ENCODE measurements around the gene MXD1.

DNA sequence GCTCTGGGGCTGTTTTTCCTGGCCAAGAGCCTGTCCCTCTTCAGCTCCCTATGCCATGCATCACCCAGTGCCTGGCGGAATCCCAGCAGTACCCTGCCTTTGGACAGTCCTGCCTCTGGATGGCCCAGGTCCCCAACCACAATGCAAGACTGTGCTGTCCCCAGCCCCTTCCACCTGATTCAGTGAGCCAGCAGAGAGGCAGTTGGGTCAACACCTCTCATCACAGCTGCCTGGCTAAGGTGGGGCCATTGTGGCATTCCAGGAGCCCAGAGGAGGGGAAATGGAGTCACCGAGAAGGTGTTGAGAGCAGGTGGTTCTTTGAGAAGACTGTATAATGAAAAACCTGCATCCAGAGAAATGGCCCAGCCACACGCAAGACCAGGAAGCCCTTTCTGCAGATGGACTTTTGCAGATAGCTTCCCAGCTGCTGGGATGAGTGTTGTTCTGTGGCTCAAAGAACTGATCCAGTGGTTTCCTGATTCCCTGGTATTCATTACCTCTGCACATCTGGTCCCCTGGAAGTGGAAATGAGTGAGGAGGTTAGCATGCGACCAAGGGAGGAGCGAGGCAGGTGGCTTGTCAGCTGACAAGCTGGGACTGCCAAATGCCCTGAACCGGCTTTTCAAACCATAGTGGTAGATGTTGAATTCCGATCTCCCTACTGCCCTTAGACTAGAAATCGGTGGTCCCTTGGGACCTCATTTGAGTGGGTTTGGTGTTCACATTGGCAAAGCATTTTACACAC lies 48.2 kb downstream of the MXD1 start:
- TF ChIP-seq, protein P1, sequence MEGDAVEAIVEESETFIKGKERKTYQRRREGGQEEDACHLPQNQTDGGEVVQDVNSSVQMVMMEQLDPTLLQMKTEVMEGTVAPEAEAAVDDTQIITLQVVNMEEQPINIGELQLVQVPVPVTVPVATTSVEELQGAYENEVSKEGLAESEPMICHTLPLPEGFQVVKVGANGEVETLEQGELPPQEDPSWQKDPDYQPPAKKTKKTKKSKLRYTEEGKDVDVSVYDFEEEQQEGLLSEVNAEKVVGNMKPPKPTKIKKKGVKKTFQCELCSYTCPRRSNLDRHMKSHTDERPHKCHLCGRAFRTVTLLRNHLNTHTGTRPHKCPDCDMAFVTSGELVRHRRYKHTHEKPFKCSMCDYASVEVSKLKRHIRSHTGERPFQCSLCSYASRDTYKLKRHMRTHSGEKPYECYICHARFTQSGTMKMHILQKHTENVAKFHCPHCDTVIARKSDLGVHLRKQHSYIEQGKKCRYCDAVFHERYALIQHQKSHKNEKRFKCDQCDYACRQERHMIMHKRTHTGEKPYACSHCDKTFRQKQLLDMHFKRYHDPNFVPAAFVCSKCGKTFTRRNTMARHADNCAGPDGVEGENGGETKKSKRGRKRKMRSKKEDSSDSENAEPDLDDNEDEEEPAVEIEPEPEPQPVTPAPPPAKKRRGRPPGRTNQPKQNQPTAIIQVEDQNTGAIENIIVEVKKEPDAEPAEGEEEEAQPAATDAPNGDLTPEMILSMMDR (IDR thresholded peaks at IDR 0.05) = no peak
- no peak for TF ChIP-seq POLR2A (IDR thresholded peaks at IDR 0.05)
